GM19455 (cell line): Measurements from ENCODE around the gene SRSF2.
A peak's percentile ranks its signal among the peaks of the same experiment; 100 is the strongest.
"Not testable (repeated sequence)": the region's sequence is repeated elsewhere in the genome, so short reads cannot be mapped to it uniquely, and the experiment has no call there.

Experiments used
- ATAC-seq: cut with Tn5 transposase; IDR thresholded peaks from one replicate; pipeline ENCODE4 v1.9.1; 2021; ENCODE audit not compliant: unreplicated experiment

SRSF2 gene, protein sequence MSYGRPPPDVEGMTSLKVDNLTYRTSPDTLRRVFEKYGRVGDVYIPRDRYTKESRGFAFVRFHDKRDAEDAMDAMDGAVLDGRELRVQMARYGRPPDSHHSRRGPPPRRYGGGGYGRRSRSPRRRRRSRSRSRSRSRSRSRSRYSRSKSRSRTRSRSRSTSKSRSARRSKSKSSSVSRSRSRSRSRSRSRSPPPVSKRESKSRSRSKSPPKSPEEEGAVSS

DNA sequence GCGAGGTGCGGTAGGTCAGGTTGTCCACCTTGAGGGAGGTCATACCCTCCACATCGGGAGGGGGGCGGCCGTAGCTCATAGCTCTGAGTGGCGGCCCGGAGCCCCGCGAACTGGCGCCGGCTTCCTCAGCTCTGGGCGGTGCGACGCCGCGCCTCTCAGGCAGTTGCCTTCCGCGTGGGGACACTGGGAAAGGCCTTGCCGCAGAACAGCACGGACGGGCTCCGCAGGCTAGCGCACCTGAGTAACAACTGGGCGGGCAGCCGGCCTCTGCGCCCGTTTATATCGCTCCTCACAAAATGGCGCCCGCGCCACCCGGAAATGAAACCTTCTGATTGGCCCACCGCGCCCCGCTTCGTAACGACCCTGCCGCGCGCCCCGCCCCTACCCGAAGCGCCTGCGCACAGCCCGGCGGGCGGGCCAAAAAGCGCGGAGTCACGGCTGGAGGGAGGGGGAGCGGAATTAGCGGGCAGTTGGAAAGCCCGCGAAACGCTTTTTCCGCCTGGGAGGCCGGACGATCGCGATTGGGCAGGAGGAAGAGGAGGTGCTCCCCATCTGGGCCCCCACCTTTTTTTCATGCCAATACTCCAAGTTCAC lies at the start of gene SRSF2:
Gene SRSF2, minus strand, starts transcription at position 250 of the 594 bp plus-strand sequence. Its CDS starts 171 bp downstream, at position 79.
- peak; percentile 64 for ATAC-seq

DNA sequence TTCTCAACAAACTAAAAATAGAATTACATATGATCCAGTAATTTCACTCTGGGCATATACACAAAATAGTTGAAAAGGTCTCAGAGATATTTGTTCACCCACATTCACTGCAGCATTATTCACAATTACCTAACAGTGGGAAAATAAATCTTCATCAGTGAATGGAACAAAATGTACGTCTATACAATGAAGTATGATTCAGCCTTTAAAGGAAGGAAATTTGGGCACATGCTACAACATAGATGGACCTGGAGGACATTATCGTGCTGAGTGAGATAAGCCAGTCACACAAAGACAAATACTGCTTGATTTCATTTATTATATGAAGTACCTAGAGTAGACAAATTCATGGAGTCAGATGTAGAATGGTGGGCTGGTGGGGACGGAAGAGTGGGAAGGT lies 47.8 kb upstream of the SRSF2 start:
- ATAC-seq = no peak

DNA sequence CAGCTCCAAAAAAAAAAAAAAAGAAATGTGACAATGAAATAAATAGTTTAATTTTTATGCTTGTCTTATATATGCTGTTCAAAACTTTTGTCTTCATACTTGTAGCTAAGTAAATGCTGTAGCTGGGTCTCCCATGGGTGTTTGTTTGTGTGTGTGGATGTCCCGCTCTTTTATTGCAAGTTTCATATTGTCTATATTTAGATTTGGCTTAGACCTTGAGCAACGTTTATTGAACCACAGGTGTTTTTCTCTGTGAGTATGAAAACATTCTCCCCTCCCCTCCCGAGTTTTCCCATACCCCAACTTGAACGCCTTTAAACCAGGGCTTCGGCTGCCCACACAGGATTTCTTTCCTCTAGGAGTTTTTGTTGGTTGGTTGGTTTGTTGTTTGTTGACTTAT lies 46.0 kb upstream of the SRSF2 start:
- no peak for ATAC-seq

DNA sequence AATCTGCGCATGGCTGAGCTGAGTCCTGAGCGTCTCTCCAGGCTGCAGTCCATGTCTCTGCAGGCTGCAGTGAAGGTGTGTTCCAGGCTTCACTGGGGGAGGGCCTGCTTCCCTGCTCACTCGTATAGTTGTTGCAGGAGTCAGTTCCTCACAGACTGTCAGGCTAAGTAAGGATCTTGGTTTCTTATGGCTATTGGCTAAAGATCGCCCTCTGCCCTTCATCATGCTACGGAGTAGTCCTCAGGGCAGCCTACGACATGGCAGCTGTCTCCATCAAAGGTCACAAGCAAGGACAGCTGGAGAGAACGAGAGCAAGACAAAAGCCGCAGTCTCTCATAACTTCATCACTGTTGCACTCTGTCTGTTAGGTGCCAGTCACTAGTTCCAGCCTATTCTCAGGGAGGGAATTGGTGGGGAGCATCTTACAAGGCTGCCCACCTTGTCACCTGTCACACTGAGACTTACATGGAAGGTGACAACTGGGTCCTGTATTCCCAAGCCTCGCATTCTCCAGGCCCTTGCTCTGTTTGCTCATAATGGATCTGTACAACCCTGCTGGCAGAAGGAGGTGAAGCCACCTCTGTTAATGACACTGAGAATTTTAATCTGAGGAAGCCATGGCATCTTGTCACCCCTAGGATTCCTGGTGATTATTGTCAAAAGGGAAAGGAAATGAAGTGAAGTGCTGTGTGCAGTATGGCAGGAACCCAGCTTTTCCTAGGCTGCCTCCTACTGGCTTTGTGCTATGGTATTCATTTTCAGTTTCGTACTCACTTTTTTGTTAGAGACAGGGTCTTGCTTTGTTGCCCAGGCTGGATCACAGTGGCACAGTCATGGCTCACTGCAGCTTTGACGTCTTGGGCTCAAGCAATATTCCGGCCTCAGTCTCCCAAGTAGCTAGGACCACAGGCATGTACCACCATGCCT lies 44.2 kb upstream of the SRSF2 start:
- ATAC-seq = no peak

DNA sequence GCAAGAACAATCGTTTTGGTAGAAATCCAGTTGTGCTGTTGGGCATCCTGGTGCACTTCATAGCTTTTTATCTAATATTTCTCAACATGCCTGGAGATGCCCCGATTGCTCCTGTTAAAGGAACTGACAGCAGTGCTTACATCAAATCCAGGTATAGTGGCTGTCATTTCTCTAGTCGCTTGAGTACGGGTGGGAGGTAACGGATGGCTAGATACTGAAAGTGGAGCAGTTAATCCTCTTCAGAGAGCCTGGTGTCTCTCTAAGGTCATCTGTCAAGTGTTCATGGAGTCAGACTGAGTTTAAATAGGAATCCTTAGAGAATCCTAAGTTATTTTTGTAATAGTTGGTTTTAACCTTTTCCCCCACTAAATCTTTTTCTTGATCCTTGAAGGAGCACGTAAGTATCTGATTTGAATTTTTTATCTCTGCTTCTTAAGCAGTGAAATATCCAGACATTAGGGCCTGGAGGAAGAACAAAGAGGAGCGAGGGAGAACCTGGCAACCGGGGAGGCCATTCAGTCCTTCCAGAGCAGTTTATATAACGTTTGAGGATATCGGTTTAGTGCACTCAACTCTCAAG lies 38.0 kb upstream of the SRSF2 start:
- ATAC-seq = no peak

DNA sequence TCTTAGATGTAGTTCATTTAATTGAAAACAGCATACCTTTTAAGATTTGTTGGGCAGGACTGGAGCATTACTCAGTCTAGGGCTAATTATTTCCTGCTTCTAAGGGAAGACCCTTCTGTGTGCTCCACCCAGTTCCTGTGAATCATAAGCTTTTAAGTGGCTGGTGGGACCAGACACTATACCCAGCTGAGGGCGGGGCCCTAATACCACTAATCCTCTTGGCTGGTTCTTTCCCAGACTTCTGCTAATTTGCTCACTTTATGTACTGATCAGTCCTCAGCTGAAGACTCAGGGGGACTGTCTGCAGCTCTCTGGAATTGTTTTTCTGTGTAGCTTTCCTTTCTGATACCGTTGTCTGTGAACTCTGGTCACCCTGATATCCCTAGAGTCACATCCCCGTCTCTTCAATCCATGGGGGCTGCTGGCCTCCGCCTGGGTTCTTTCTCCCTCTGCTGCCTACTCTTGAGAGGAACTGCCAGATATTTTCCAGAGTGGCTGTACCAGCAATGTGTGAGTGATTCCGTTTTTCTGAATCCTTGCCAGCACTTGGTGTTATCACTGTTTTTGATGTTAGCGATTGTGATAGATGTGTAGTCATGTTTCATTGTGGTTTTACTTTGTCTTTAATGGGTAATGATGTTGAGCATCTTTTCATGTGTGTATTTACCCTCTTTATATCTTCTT lies 35.9 kb upstream of the SRSF2 start:
- ATAC-seq = no peak

DNA sequence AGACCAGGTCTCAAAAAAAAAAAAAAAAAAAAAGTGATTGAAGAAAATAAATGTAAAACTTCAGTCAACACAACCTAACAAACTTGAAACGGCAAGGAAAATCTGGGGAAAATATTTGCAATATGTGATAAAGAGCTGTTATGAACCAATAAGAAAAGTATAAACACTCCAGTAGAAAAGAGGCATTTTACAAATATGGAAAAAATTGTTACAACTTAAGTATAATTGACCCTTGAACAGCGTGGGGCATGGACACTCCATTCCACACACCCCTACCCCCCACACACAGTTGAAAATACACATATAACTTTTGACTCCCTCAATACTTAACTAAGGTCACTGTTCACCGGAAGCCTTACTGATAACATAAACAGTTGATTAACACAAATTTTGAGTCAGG lies 21.4 kb upstream of the SRSF2 start:
- ATAC-seq = no peak

DNA sequence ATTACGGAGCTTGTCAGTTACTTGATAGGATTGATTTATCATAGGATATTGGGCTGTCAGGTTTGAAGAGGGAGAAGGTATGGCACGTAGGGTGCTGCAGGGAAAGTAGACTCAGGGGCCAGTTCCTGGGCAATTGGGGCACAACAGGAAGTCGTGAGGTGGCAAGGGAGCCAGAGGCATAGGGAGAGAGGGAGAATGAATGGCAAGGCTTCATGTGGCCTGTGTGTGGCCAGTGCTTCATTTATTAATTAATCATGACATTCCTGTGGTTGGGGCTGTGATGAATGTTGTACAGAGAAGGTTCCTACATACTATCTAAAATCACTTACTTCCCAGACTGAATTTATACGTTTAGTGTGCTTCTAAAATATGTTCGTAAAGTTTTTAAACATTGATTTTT lies 20.1 kb upstream of the SRSF2 start:
- no peak for ATAC-seq

DNA sequence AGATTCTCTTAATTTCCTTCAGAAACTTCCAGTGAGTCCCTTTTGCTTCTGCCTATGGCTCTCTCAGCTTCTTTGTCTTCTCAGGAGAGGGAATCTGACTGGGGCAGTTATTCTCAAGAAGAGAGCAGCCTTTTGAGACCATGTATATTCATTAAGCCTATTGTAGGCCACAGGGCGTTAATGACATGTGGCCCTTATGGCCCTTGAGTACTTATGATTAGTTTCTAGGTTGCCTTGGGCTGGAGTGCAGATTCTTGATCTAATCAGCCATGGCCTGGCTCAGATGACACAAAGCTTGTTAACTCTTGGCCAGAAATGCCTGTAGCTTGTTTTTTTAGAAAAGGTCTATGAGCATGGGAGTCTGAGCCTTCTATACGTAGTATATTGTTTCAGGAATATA lies 18.2 kb upstream of the SRSF2 start:
- no peak for ATAC-seq

DNA sequence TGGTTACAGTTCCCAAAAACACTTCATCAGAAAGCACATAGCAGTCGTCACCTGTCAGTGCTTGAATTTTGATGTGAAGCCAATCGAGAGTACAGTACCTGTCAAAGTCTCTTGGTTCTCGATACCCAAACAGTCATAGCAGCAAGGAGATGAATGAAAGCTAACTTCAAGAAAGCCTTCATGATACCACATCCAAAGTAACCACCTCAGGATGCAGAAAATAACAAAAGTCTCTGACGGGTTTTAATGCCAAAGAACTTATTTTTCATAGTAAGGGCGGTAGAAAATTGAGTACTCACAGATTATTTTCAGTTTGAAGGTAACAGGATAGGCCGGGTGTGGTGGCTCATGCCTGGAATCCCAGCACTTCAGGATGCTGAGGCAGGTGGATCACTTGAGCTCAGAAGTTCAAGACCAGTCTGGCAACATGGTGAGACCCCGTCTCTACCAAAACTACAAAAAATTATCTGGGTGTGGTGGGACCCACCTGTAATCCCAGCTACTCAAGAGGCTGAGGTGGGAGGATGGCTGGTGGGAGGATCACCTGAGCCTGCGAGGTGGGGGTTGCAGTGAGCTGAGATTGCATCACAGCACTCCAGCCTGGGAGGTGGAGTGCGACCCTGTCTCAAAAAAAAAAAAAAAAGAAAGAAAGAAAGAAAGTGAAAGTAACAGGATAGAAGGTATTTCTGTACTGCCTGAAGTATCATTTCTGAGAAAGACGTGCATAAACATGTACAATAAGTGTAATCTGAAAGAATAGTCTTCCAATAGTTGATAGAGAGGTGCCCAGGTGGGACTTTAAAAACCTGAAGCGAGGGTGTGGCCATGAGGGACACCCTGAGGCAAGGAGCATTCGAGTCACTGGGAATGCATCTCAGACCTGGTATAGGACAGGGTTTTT lies 16.2 kb upstream of the SRSF2 start:
- no peak for ATAC-seq

DNA sequence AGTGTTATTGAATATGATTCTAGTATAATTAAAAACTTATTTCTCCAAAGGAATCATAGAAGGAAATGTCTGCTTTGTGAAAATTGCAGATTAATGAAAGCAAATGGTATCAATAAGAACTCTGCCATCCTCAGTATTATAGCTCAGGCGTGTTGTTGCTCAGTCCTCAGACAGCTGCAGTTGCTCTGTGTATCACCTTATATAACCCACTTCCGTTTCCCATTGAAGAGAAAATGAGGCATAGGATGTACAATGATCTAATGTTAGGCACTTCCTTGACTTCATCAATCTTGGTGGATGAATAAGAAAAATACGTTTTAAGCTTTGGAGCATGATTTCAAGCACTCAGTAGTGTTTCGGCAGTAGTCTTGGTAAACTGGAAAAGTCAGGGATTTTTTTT lies 14.9 kb upstream of the SRSF2 start:
- no peak for ATAC-seq

DNA sequence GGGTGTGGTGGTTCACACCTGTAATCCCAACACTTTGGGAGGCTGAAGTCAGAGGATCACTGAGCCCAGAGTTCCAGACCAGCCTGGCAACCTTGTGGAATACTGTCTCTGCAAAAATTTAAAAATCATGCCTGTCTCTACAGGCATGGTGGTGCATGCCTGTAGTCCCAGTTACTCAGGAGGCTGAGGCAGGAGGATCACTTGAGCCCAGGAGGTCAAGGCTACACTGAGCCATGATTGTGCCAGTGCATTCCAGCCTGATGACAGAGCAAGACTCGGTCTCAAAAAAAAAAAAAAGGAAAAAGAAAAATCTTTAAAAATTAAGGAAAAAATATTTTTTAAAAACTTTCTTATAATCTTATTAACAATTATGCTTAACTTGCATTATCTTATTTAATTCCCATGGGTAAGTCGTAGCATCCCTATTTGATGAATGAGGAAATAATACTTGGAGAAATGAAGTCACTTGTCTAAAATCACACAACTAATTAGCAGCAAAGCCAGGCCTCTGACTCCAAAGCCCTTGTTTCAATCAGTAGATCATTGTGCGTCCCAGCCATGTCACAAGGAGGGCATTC lies 14.4 kb upstream of the SRSF2 start:
- no peak for ATAC-seq

DNA sequence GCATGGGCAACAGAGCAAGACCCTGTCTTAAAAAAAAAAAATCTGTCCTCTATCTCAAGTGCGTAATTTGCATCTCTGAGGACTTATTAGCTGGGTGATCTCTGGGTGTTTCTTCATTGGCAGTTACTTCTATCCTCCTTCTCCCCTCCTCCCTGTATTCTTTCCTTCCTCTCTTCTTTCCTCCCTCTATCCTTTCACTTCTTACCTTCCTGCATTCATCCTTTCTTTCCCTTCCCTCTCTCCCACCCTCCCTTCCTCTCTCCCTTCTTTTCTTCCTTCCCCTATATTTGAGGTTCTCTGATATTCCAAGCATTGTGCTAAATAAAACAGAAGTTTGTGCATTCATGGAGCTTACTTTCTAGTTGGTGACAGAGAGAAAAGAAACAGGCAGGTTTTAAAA lies 11.5 kb upstream of the SRSF2 start:
- ATAC-seq = no peak

DNA sequence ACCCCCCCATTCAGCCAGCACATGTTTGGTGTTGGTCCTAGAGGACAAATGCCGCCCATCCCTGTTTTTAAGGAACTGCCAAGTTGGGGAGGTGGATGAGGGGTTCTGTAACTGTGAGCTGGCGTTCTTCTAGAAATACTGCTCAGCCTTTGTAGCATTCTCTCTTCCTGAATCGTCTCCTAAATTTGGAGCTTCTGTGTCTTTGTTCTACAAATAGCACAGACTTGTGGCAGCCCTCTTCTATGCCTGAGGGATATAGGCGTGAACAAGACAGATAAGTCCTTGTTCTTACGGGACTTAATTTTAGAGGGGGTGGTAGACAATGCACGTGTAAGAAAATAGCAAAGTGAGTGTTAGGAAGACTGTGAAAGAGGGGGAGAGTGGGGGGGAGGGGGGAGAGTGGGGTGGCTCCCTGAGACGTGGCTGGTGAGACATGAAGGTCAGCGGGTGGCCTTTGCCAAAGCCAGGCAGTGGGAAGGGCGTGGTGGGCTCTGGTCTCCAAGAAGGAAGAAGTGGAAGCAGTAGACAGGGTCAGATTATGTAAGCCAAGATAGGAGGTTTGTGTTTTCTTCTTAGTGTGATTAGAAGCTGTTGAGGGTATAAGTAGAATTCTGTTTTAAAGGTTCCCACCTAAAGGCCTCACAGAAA lies 10.7 kb upstream of the SRSF2 start:
- ATAC-seq = no peak

DNA sequence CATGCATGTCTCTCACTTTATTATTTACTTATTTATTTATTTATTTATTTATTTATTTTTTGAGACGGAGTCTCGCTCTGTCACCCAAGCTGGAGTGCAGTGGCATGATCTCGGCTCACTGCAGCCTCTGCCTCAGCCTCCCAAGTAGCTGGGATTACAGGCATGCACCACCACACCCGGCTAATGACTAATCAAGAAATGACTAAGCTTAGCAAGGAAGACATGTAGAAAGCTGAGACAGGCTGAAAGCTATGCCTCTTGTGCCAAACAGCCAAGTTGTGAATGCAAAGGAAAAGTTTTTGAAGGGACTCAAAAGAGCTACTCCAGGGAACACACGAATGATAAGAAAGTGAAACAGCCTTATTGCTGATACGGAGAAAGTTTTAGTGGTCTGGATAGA lies 8.7 kb upstream of the SRSF2 start:
- not testable (repeated sequence) for ATAC-seq

DNA sequence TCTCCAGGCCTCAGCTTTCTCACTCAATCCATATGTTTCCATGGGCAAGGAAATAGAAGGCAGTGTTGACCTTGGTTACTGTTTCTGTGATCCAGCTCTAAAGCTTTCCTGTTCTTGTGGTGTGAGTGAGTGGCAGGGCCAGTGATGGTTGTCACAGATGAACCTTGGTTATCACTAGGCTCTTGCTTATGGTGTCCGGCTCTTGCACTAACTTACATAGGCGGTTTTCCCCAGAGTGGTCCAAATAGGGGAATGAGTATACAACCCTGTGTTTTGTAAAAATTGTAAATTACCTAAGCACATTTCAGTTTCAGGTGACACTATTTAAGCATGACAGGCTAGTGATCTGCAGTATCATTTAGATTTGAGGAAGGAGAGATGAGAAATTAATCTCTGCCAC lies 7.6 kb upstream of the SRSF2 start:
- no peak for ATAC-seq

DNA sequence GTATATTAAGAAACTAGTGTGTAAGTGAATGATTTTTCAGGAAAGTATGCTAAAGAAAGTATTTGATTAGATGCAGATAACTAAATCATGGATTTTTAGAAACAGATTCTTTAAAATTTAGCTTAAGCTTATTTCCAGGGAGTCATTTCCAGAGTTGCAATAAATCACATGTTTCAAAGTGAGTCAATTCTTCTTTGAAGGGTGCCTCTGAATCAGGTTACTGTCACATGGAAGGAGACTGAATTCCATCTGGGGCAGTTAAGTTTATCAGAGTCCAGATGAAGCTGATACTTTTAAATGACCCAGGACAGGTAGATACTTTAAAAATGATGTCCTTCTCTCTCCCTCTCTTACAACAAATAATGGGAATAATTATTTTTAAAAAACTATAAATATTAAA lies 5.8 kb upstream of the SRSF2 start:
- no peak for ATAC-seq

DNA sequence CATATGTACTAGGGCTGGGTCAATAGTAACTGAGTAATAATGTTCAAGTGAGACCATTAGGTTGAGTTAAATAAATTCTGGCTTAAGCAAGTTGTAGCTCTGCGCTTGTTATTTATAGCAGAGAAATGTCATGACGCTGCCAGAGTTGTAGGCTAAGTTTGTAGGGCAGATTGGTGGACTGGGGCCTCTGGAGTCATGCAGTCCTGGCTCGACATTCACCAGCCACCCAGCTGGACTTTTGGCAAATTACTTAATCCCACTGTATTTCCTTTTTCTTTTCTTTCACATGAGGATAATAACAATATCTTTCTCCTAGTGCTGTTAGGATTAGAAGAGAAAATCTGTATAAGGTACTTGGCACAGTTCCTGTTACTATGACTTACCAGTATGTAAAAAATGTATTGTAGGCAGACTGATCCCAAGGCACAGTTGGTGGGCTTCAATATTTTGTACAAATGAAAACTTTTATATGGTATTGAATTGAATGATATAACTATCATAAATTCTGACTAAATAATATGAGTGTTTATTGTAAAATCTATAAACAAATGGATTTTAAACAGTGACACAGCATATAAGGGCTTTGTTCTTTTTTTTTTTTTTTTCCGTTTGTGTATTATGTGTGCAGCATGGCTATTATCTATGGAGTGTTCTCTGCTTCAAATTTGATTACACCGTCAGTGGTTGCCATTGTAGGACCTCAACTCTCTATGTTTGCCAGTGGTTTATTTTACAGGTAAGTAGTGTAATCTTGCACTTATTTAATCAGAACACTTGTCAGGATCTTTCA lies 3.4 kb upstream of the SRSF2 start:
- no peak for ATAC-seq
